GM12873 (cell line): ENCODE measurements around the gene TRPM5.

Experiments used
- TF ChIP-seq, protein P1 (sequence below): IDR thresholded peaks from 2 replicates; pipeline ENCODE4 v1.5.1; 2012; ENCODE audit warnings: low read depth, mild to moderate bottlenecking, moderate library complexity, low read length, control low read depth; ENCODE audit not compliant: insufficient read depth; ENCODE audit errors: missing control alignments

The TRPM5 gene

DNA sequence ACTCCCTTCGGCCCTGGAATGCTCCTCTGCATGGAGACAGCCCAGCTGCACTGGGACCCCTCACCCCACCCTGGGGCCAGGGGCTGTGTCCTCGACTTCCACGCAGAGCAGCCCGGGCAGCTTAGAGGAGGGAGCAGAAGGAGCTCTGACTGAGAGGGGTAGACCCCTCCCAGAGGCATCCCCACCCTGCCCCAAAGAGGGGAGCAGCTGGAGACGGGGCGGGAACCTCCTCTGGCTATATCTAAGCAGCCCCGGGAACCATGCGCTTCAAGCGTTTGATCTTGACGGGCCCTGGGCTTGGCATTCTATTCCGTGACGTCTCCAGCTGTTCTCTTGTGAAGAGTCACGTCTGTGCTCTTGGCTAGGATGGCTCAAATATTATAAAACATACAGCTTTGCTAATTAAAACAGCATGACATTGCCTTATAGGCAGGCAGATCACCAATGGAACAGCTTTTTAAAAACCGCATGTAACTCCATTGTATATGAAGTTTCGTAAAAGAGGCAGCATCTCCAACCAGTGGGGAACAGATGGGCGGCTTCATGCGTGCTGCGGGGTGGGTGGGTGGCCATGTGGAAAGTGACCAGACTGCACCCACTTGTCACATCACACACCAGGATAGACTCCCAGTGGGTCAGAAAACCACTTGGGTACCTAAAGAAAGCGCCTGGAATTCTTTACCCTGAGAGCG is 8.2 kb upstream of the TRPM5 start:
- TF ChIP-seq, protein P1, sequence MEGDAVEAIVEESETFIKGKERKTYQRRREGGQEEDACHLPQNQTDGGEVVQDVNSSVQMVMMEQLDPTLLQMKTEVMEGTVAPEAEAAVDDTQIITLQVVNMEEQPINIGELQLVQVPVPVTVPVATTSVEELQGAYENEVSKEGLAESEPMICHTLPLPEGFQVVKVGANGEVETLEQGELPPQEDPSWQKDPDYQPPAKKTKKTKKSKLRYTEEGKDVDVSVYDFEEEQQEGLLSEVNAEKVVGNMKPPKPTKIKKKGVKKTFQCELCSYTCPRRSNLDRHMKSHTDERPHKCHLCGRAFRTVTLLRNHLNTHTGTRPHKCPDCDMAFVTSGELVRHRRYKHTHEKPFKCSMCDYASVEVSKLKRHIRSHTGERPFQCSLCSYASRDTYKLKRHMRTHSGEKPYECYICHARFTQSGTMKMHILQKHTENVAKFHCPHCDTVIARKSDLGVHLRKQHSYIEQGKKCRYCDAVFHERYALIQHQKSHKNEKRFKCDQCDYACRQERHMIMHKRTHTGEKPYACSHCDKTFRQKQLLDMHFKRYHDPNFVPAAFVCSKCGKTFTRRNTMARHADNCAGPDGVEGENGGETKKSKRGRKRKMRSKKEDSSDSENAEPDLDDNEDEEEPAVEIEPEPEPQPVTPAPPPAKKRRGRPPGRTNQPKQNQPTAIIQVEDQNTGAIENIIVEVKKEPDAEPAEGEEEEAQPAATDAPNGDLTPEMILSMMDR = no peak

DNA sequence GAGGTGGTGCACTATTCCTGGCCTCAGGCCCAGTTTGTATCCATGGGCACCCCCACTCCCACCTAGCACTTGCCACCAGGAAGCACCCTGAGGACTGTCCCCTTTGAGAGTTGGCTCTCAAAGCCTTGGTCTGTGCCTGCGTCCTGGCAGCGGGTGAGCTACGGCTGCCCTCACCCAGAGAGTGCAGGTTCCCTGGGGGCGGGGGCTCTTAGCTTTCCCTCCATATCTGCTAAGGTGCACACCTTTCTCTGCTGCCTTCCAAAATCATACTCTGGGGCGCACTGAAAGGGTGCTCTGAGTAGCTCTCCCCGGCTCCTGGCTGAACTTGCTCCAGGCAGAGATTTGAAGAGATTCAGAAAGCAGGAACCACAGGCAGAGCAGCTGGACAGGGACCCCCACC is 7.6 kb upstream of the TRPM5 start:
- TF ChIP-seq, protein P1 = no peak

DNA sequence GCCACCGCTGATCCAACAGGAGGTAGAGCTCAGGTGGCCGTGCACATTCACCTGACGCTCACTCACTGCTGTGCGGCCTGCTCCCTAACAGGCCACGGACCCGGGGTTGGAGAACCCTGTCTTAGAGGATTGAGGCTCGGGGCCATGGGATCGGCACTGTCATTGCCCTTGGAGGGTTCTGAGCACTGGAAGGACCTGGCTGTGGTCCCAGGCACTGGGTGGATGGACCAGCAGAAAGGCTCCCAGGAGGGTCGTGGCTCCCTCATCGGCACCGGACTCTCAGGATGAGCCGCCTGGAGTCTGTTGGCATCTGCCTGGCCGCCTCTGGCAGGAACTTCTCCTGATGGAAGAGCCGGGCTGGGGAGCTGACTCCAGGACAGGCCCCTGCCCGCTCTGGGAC is 7.0 kb upstream of the TRPM5 start:
- TF ChIP-seq, protein P1 = no peak

DNA sequence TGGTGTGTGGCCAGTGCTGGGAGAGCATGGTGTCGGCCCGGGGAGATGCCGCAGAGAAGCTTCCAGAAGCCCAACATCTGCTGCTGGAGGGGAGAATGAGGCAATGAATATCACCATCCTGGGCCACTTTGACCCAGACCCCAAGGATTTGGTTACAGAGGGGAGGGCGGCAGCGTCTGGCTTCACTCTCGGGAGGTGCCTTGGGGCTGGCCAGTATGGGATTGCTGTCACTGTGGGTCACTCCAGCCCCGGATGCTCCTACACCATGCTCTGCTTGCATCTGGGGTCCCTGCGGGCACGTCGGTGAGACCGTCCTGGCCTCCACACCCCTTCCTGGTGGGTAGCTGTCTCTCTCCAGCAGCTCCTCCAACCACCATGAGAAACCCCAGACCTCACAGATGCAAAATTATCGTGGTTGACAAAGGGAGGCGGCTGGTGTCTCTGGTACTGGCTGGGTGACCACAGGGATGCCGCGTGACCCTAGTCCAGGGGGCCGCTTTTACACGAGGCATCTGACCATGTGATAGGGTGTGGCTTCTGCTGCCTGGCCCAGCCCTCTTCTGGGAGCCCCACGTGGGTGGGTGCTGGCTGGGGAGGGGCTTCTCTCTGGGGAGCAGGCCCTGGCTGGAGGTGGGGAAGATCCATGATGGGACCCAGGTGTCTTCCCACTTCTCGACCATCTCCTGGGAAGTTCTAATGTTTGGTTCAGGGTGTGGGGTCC is 6.2 kb upstream of the TRPM5 start:
- TF ChIP-seq, protein P1 = no peak

DNA sequence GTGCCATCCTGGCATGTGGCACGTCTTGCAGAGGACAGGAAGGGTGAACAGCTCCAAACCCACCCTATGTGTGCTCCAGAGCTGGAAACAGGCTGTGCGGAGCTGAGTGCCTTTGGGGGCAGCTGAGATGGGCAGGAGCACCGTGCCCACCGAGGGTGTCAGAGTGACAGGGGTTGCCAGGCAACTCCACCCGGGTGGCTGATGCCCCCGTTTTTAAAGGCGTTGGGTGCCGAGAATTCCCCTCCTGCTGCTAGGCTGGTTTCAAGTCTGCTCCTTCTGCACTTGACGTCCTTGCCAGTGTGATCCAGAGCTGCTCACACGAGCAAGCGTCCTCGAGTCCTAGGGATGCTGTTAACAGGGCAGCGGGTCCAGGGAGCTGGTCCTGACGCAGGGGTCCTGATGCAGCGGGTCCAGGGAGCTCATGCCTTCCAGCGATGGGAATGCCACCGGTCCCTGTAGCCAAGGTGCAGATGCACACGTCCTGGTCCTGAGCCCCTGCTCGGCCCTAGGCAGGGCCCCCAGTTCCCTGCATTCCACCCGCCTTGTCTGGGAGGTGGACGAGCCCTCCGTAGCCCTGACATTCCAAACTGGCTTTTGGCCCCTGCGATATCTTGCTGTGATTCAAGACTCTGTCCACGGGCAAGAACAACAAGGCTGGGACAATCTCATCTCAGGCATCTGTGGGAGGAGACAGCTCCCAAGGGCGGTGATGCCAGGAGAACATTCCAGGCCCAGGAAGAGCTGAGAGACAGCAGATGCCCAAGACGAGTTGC is 5.4 kb upstream of the TRPM5 start:
- TF ChIP-seq, protein P1 = no peak

DNA sequence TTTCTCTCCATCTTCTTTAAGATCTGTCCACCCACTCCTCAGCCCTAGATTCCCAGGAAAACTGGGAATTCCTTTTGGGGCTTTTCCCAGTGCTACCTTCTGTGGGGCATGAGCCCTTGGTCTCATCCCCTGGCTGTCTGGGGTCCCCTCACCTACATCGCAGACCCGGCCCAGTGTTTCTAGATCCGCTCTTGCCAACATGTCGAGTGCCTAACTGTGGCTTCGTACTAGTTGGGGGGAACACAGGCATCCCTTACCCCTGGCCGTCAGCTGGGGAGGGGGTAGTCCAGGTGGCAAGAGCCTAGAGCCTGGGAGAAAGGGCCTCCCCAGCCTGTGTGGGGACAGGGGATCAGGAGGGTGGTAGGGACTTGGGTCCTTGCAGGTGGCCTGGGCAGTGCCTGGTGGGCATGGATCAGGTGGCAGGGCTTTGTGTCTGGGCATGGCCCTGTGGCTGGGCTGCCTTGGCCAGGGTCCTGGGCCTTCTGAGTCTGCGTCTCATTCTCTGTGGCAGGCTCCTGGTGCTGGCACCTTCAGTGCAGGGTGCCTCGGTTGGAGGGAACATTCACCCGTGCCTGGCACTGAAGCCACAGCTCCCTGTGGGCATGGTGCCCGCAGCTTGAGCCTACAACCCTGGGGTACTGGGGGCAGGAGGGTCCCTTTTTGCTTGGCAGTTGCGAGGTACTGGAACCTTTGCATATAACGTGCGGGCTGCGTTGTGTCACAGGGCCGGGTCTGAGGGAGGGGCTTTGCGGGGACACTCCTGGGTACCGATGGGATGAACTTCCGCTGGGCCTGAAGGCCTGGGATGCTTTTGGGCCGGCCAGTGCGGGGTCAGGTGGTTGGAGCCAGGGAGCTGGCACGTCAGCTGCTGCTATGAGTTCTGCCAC is 4.6 kb upstream of the TRPM5 start:
- TF ChIP-seq, protein P1 = no peak
